Activated CD8-positive, alpha-beta T cell treated with anti-CD3 and anti-CD28 coated beads, Interleukin-2, amount 10 ng/mL, durations not matched to agents 7 days and 5 days (primary cell): Measurements from ENCODE around the gene MAP4K2. TPM values are rescaled to one million over a fixed set of nuclear protein-coding genes. Genes with fewer than 3 reads are reported as not detected.

Source experiments
- ATAC-seq: fragments of 150-1000 bp; cut with Tn5 transposase; one replicate; pipeline ENCODE4 v1.10.0; 2021; ENCODE audit warnings: moderate library complexity
- CTCF ChIA-PET: fragments of 350-600 bp; sonication (Branson Sonifier 250); formaldehyde crosslinking; loops from one replicate; lab custom pipeline; 2021; ENCODE audit warnings: antibody characterized with exemption; lab: Charles Lee
- POLR2A ChIA-PET: fragments of 350-600 bp; sonication (Branson Sonifier 250); formaldehyde crosslinking; loops from one replicate; lab custom pipeline; 2021; ENCODE audit warnings: antibody characterized with exemption; lab: Charles Lee
- DNase-seq: peaks from one replicate; pipeline ENCODE4 v3.0.0-alpha.2; 2020
- H3K27ac Mint-ChIP-seq: one replicate; pipeline ENCODE4 v1.8.0; 2021; ENCODE audit warnings: mild to moderate bottlenecking, mixed read lengths
- H3K27me3 Mint-ChIP-seq: one replicate; pipeline ENCODE4 v1.8.0; 2021; ENCODE audit warnings: low read depth, mixed read lengths
- H3K36me3 Mint-ChIP-seq: one replicate; pipeline ENCODE4 v1.8.0; 2021; ENCODE audit warnings: low read depth, mixed read lengths
- H3K4me1 Mint-ChIP-seq: one replicate; pipeline ENCODE4 v1.8.0; 2021; ENCODE audit warnings: low read depth, mixed read lengths
- H3K4me3 Mint-ChIP-seq: one replicate; pipeline ENCODE4 v1.8.0; 2021; ENCODE audit warnings: mild to moderate bottlenecking, mixed read lengths
- H3K9me3 Mint-ChIP-seq: one replicate; pipeline ENCODE4 v1.8.0; 2022; ENCODE audit warnings: mixed read lengths; ENCODE audit not compliant: insufficient read depth
- total RNA-seq, 2 experiments: library from RNA; stranded (reverse); gene quantifications; one replicate each; pipeline ENCODE4 v1.2.3, GENCODE V29; 2021

The MAP4K2 gene
- total RNA-seq, 2 experiments from 2014 or later = 84.2 to 90.2 TPM

GRCh38 chr11:64741375-64742086 is 61.5 kb downstream of the MAP4K2 start:
- CTCF ChIA-PET = interaction anchor here (1.4 to 11.9 kb wide), 7 partner anchors 8 to 103 kb away, joined by 4 to 149 read pairs (median 11); partner anchors contain the start of genes CDC42BPG, PYGM and SF1
- peaks cover 29% of the 10 kb centered on the region for H3K4me1 Mint-ChIP-seq
- H3K9me3 Mint-ChIP-seq = no peaks in the 10 kb centered on the region
- no peak overlapping the region for H3K27ac Mint-ChIP-seq
- H3K36me3 Mint-ChIP-seq = peaks cover 38% of the 10 kb centered on the region
- POLR2A ChIA-PET = interaction anchor here (0.6 kb wide), 1 partner anchor 27 kb away, joined by 3 read pairs; no protein-coding TSS in a partner anchor
- no peak for ATAC-seq
- H3K27me3 Mint-ChIP-seq = no peaks in the 10 kb centered on the region
- DNase-seq = no peak
- peak overlapping the region; percentile 72 for H3K4me3 Mint-ChIP-seq

GRCh38 chr11:64739871-64740270 is 63.1 kb downstream of the MAP4K2 start:
- no peak overlapping the region for H3K4me3 Mint-ChIP-seq
- no peaks in the 10 kb centered on the region for H3K9me3 Mint-ChIP-seq
- POLR2A ChIA-PET = interaction anchor here (0.6 kb wide), 1 partner anchor 30 kb away, joined by 4 read pairs; no protein-coding TSS in a partner anchor
- CTCF ChIA-PET = interaction anchor here (0.7 to 1.6 kb wide), 3 partner anchors 11 to 51 kb away, joined by 3 to 4 read pairs (median 3); no protein-coding TSS in a partner anchor
- peaks cover 25% of the 10 kb centered on the region for H3K4me1 Mint-ChIP-seq
- H3K27ac Mint-ChIP-seq = no peak overlapping the region
- peaks cover 45% of the 10 kb centered on the region for H3K36me3 Mint-ChIP-seq
- DNase-seq (no peak), ATAC-seq (no peak)
- no peaks in the 10 kb centered on the region for H3K27me3 Mint-ChIP-seq

- H3K36me3 Mint-ChIP-seq = peaks cover 56% of the 10 kb centered on the region
- no peak for DNase-seq
- H3K4me3 Mint-ChIP-seq = no peak overlapping the region
- H3K27ac Mint-ChIP-seq = no peak overlapping the region
- H3K27me3 Mint-ChIP-seq = no peaks in the 10 kb centered on the region
- POLR2A ChIA-PET = no interaction called here
- ATAC-seq = no peak
- CTCF ChIA-PET = no interaction called here
- no peaks in the 10 kb centered on the region for H3K9me3 Mint-ChIP-seq
- H3K4me1 Mint-ChIP-seq = peaks cover 17% of the 10 kb centered on the region
Measured at GRCh38 chr11:64736654-64737053, 66.4 kb downstream of the MAP4K2 start.

- H3K36me3 Mint-ChIP-seq = peaks cover 57% of the 10 kb centered on the region
- no peak for DNase-seq
- H3K9me3 Mint-ChIP-seq = no peaks in the 10 kb centered on the region
- no peak overlapping the region for H3K27ac Mint-ChIP-seq
- H3K4me3 Mint-ChIP-seq = no peak overlapping the region
- ChIA-PET CTCF (interaction anchor here (0.8 to 0.9 kb wide), 2 partner anchors 8 to 47 kb away, joined by 3 to 6 read pairs; partner anchors contain the start of gene RASGRP2), POLR2A (interaction anchor here (1.9 kb wide), 1 partner anchor 9 kb away, joined by 6 read pairs; the partner anchor contains the start of gene RASGRP2)
- no peaks in the 10 kb centered on the region for H3K27me3 Mint-ChIP-seq
- H3K4me1 Mint-ChIP-seq = peaks cover 9% of the 10 kb centered on the region
- no peak for ATAC-seq
Measured at GRCh38 chr11:64735725-64736259, 67.2 kb downstream of the MAP4K2 start.

Other genes starting within 250 kb of the MAP4K2 start
- gene SLC22A11, start 247.3 kb downstream of the MAP4K2 start, total RNA-seq = not detected
- not detected for gene SLC22A12, start 212.0 kb downstream of the MAP4K2 start, total RNA-seq
- gene NRXN2, start 80.0 kb downstream of the MAP4K2 start, total RNA-seq = under 1 TPM; 0.13 to 0.34 TPM
- 100 to 1,000 TPM; 101 to 115 TPM for gene RASGRP2, start 59.1 kb downstream of the MAP4K2 start, total RNA-seq
- gene PYGM, start 43.2 kb downstream of the MAP4K2 start, total RNA-seq = 1 to 10 TPM; 2.9 to 4.7 TPM
- gene SF1, start 24.7 kb downstream of the MAP4K2 start, total RNA-seq = 100 to 1,000 TPM; 421 to 423 TPM
- gene MEN1, start 7.3 kb upstream of the MAP4K2 start, total RNA-seq = 10 to 100 TPM; 32.9 to 34.0 TPM
- gene CDC42BPG, start 41.4 kb upstream of the MAP4K2 start, total RNA-seq = 1 to 10 TPM in 1 of 2 experiments, under 1 TPM in 1; 0.61 to 1.2 TPM
- 100 to 1,000 TPM; 145 to 150 TPM for gene EHD1, start 75.4 kb upstream of the MAP4K2 start, total RNA-seq
- gene ATG2A, start 114.0 kb upstream of the MAP4K2 start, total RNA-seq = 10 to 100 TPM; 20.6 to 23.1 TPM
- gene PPP2R5B, start 121.5 kb upstream of the MAP4K2 start, total RNA-seq = 10 to 100 TPM; 13.7 to 14.0 TPM
- gene GPHA2, start 132.7 kb upstream of the MAP4K2 start, total RNA-seq = not detected
- not detected for gene MAJIN, start 168.9 kb upstream of the MAP4K2 start, total RNA-seq
- under 1 TPM; 0.50 to 0.99 TPM for gene BATF2, start 193.8 kb upstream of the MAP4K2 start, total RNA-seq
- gene ARL2, start 210.9 kb upstream of the MAP4K2 start, total RNA-seq = 10 to 100 TPM; 69.1 to 79.2 TPM
- 10 to 100 TPM; 21.2 to 25.7 TPM for gene SNX15, start 224.2 kb upstream of the MAP4K2 start, total RNA-seq
- gene SAC3D1, start 238.0 kb upstream of the MAP4K2 start, total RNA-seq = 10 to 100 TPM; 36.3 to 36.6 TPM